Thyroid gland (tissue), 4 donors: Measurements from ENCODE around the gene LTBP3. TPM values are rescaled to one million over a fixed set of nuclear protein-coding genes. Genes with fewer than 3 reads are reported as not detected.

ENCODE experiments used
- DNase-seq, 2 donors: peaks; one replicate each; pipeline ENCODE4 v3.0.0-alpha.2; 2019
- H3K27ac ChIP-seq, 3 donors: fragments of 200-600 bp; sonication (generic); 1 replicate in 2 of 3; 2 replicates in 1 of 3; pipeline ENCODE4 v1.5.1; 2016 to 2019; ENCODE audit warnings: mild to moderate bottlenecking in 1 of 3, moderate library complexity in 1 of 3
- H3K27me3 ChIP-seq: fragments of 200-600 bp; sonication (generic); one replicate; pipeline ENCODE4 v1.5.1; 2019
- H3K36me3 ChIP-seq, 2 donors: fragments of 200-600 bp; sonication (generic); one replicate each; pipeline ENCODE4 v1.5.1; 2016 to 2019
- H3K4me1 ChIP-seq, 2 donors: fragments of 200-600 bp; sonication (generic); one replicate each; pipeline ENCODE4 v1.5.1; 2017 to 2019
- H3K4me3 ChIP-seq, 3 donors: fragments of 200-600 bp; sonication (generic); replicated peaks in 1 of 3; 1 replicate in 2 of 3; 2 replicates in 1 of 3; pipeline ENCODE4 v1.5.1; 2016; ENCODE audit warnings: mild to moderate bottlenecking in 1 of 3
- H3K9me3 ChIP-seq: fragments of 200-600 bp; sonication (generic); one replicate; pipeline ENCODE4 v1.5.1; 2017
- CTCF ChIP-seq, 6 experiments: fragments of 200-600 bp in 3 of 6; fragments of 450-650 bp in 3 of 6; sonication (generic) in 3 of 6; IDR thresholded peaks; one replicate each; pipeline ENCODE4 v1.5.1; 2016 to 2019; ENCODE audit warnings: antibody characterized with exemption in 6 of 6, mild to moderate bottlenecking in 2 of 6, inconsistent platforms in 1 of 6, moderate library complexity in 1 of 6
- POLR2A ChIP-seq, 2 donors: fragments of 450-650 bp; IDR thresholded peaks; one replicate each; pipeline ENCODE4 v1.6.1; 2017; ENCODE audit warnings: antibody characterized with exemption in 2 of 2, mild to moderate bottlenecking in 2 of 2, moderate library complexity in 1 of 2
- WGBS, 2 donors: methylation state at CpG; one replicate each; pipeline ENCODE4 v1.1.5; 2017; 5-methylcytosine and 5-hydroxymethylcytosine counted together
- intact Hi-C: fragments of 100-400 bp; cut with DNase I; formaldehyde crosslinking; loops from one replicate; pipeline ENCODE4 v1.15.1; 2023
- total RNA-seq, 4 donors: library from RNA; depleted of rRNA; stranded (reverse); fragments of >200 nt; gene quantifications; one replicate each; pipeline ENCODE4 v1.2.3, GENCODE V29; 2016

LTBP3 gene
- total RNA-seq, 4 donors from 2014 or later: 195 to 277 (median 222) TPM

GRCh38 chr11:65562020-65562419 lies 3.9 kb upstream of the LTBP3 start:
- Histone ChIP-seq H3K4me1 (peaks cover 52 to 57% of the 10 kb centered on the region in 2 donors), H3K9me3 (no peaks in the 10 kb centered on the region), H3K27me3 (no peaks in the 10 kb centered on the region), H3K27ac (no peak overlapping the region), H3K36me3 (no peaks in the 10 kb centered on the region), H3K4me3 (no peak overlapping the region)
- WGBS, 2 donors: 86 to 94% methylated on average over 7 of the region's 7 CpGs
- intact Hi-C loops: no loop called here
- TF ChIP-seq POLR2A (IDR thresholded peaks at IDR 0.05) (no peak), CTCF (IDR thresholded peaks at IDR 0.05) (no peak)
- no peak for DNase-seq

- H3K36me3 ChIP-seq: no peaks in the 10 kb centered on the region
- peak overlapping the region; percentile 94 to 100 (median 97) for H3K27ac ChIP-seq
- no peaks in the 10 kb centered on the region for H3K27me3 ChIP-seq
- no peak overlapping the region for H3K4me3 ChIP-seq
- peaks cover 52 to 58% of the 10 kb centered on the region in 2 donors for H3K4me1 ChIP-seq
- intact Hi-C loops: no loop called here
- 34 to 42% methylated on average over 14 to 15 of the region's 15 CpGs for WGBS, 2 donors
- no peak for TF ChIP-seq POLR2A (IDR thresholded peaks at IDR 0.05)
- no peak for TF ChIP-seq CTCF (IDR thresholded peaks at IDR 0.05)
- H3K9me3 ChIP-seq: no peaks in the 10 kb centered on the region
- DNase-seq: peak in 1 of 2 donors; percentile 51
These were observed 2.6 kb upstream of the LTBP3 start for GRCh38 chr11:65560555-65561418.

GRCh38 chr11:65559951-65560537 lies 1.9 kb upstream of the LTBP3 start:
- intact Hi-C loops: no loop called here
- Histone ChIP-seq H3K36me3 (no peaks in the 10 kb centered on the region), H3K27ac (peak overlapping the region; percentile 94 to 100 (median 97)), H3K4me3 (no peak overlapping the region), H3K9me3 (no peaks in the 10 kb centered on the region), H3K4me1 (peaks cover 52 to 59% of the 10 kb centered on the region in 2 donors), H3K27me3 (no peaks in the 10 kb centered on the region)
- TF ChIP-seq POLR2A (IDR thresholded peaks at IDR 0.05) (no peak), CTCF (IDR thresholded peaks at IDR 0.05) (no peak)
- WGBS, 2 donors: 29 to 30% methylated on average over 5 of the region's 5 CpGs
- DNase-seq: peak; percentile 76 to 78

- Histone ChIP-seq H3K4me3 (no peak overlapping the region), H3K4me1 (peaks cover 48 to 59% of the 10 kb centered on the region in 2 donors), H3K36me3 (no peaks in the 10 kb centered on the region), H3K27ac (peak overlapping the region; percentile 94 to 100 (median 97)), H3K27me3 (no peaks in the 10 kb centered on the region), H3K9me3 (no peaks in the 10 kb centered on the region)
- TF ChIP-seq CTCF (IDR thresholded peaks at IDR 0.05) (no peak), POLR2A (IDR thresholded peaks at IDR 0.05) (no peak)
- WGBS, 2 donors: 75 to 79% methylated on average over 4 to 5 of the region's 5 CpGs
- intact Hi-C loops: no loop called here
- no peak for DNase-seq
These were observed 1.4 kb upstream of the LTBP3 start for GRCh38 chr11:65559535-65559934.
